Ovary (tissue), 9 donors: ENCODE measurements around the gene RNF111. TPM values are rescaled to one million over a fixed set of nuclear protein-coding genes. Genes with fewer than 3 reads are reported as not detected.

Experiments
- DNase-seq, 5 donors: peaks; one replicate each; pipeline ENCODE4 v3.0.0-alpha.2; 2019 to 2020
- H3K27ac ChIP-seq, 2 donors: fragments of 200-600 bp; one replicate each; pipeline versions ENCODE4 v1.5.1 to v1.8.0; 2019 to 2022
- H3K27me3 ChIP-seq: fragments of 200-600 bp; one replicate; pipeline ENCODE4 v1.8.0; 2022
- H3K36me3 ChIP-seq: fragments of 200-600 bp; sonication (generic); one replicate; pipeline ENCODE4 v1.5.1; 2019
- H3K4me1 ChIP-seq: one replicate; pipeline ENCODE4 v1.8.1; 2013; ENCODE audit warnings: mild to moderate bottlenecking, moderate library complexity; ENCODE audit not compliant: insufficient read depth
- H3K4me3 ChIP-seq: fragments of 200-600 bp; sonication (generic); one replicate; pipeline ENCODE4 v1.5.1; 2017
- H3K9me3 ChIP-seq, 2 donors: fragments of 200-600 bp in 1 of 2; sonication (generic) in 1 of 2; one replicate each; pipeline versions ENCODE4 v1.5.1 to v1.8.1; 2013 to 2019; ENCODE audit warnings: mild to moderate bottlenecking in 1 of 2, moderate library complexity in 1 of 2
- EP300 ChIP-seq: sonication (generic); formaldehyde crosslinking; IDR thresholded peaks from one replicate; pipeline ENCODE4 v1.6.1; 2017; ENCODE audit warnings: antibody characterized with exemption
- POLR2A ChIP-seq: fragments of 450-650 bp; IDR thresholded peaks from one replicate; pipeline ENCODE4 v1.6.1; 2017; ENCODE audit warnings: antibody characterized with exemption, mild to moderate bottlenecking, moderate library complexity
- WGBS, 3 donors: extraction: QIAGEN DNeasy Blood & Tissue Kit in 1 of 3; methylation state at CpG; one replicate each; pipeline versions ENCODE4 v1.1.5 to v1.1.7; 2013 to 2017; 5-methylcytosine and 5-hydroxymethylcytosine counted together
- intact Hi-C, 4 donors: fragments of 100-400 bp; cut with DNase I; formaldehyde crosslinking; loops; one replicate each; pipeline versions ENCODE4 v1.11.0 to v1.15.1; 2022 to 2023
- polyA plus RNA-seq, 2 donors: library from polyadenylated mRNA; stranded (reverse); fragments of 200-250 nt in 1 of 2; fragments of 350-450 nt in 1 of 2; fragmentation: Illumina TruSeq in 1 of 2; extraction: RNeasy Lipid Tissue Mini Kit (QIAGEN cat#74804) in 1 of 2; gene quantifications; one replicate each; pipeline ENCODE4 v1.2.3, GENCODE V29; 2013 to 2014
- total RNA-seq, 7 donors: library from RNA; depleted of rRNA in 2 of 7; stranded (reverse); fragments of >200 nt in 2 of 7; fragmentation: NEBNext Ultra II Directional in 3 of 7; extraction: Animal tissue kit (Norgen Biotek cat#: 25700) in 3 of 7; gene quantifications; one replicate each; pipeline versions ENCODE4 v1.1.0 to v1.2.4, GENCODE V29; 2016 to 2023
- TF ChIP-seq, protein P1 (sequence below), 3 donors: fragments of 450-650 bp in 2 of 3; fragments of 200-600 bp in 1 of 3; IDR thresholded peaks; one replicate each; pipeline versions ENCODE4 v1.5.1 to v1.8.0; 2016 to 2022; ENCODE audit warnings: antibody characterized with exemption in 3 of 3, mild to moderate bottlenecking in 1 of 3
- donor health status: DM: no; HTN: no; CAD: no; lungs with moderate emphysema.
- donor health status: DM: no; HTN: no; CAD: no.
- donor health status: Bipolar disorder and iron deficiency.
- donor health status: DM: yes; HTN: yes; CAD: no.
- donor health status: DM: no; HTN: no; CAD: no.
- donor health status: DM: yes; HTN: yes; CAD: no.

The RNF111 gene
- total and polyA plus RNA-seq, 9 donors = 10.1 to 47.5 (median 29.3) TPM

DNA sequence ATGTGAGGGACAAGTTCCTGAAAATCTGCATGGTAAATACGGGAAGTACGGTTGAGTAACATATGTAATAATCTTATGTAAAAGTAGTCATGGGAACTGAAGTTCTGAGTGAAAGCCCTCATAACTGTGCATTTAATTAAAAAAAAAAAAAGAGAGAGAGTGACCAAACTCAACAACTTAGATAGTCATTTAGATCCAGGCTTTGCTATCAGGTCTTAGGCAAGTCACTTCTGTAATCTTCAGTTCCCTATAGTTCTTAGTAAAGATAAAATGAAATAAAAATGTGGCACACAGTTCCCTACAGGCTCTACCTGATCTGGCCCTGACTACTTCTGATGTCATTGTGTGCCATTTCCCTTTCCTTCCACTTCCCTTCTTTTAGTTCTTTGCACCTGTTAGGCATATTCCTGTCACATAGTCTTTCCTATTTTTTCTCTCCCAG lies 15.0 kb downstream of the RNF111 start:
- DNase-seq = no peak
- intact Hi-C loops = no loop called here
- 93 to 96% (median 95%) methylated on average over 2 of the region's 2 CpGs for WGBS, 3 donors
- H3K27ac ChIP-seq = no peak overlapping the region
- H3K27me3 ChIP-seq = no peaks in the 10 kb centered on the region
- no peaks in the 10 kb centered on the region for H3K36me3 ChIP-seq
- H3K9me3 ChIP-seq = no peaks in the 10 kb centered on the region
- H3K4me3 ChIP-seq = no peak overlapping the region
- TF ChIP-seq EP300 (no peak), POLR2A (no peak)
- TF ChIP-seq, protein P1, sequence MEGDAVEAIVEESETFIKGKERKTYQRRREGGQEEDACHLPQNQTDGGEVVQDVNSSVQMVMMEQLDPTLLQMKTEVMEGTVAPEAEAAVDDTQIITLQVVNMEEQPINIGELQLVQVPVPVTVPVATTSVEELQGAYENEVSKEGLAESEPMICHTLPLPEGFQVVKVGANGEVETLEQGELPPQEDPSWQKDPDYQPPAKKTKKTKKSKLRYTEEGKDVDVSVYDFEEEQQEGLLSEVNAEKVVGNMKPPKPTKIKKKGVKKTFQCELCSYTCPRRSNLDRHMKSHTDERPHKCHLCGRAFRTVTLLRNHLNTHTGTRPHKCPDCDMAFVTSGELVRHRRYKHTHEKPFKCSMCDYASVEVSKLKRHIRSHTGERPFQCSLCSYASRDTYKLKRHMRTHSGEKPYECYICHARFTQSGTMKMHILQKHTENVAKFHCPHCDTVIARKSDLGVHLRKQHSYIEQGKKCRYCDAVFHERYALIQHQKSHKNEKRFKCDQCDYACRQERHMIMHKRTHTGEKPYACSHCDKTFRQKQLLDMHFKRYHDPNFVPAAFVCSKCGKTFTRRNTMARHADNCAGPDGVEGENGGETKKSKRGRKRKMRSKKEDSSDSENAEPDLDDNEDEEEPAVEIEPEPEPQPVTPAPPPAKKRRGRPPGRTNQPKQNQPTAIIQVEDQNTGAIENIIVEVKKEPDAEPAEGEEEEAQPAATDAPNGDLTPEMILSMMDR (IDR thresholded peaks at IDR 0.05) = no peak
- H3K4me1 ChIP-seq = no peaks in the 10 kb centered on the region

DNA sequence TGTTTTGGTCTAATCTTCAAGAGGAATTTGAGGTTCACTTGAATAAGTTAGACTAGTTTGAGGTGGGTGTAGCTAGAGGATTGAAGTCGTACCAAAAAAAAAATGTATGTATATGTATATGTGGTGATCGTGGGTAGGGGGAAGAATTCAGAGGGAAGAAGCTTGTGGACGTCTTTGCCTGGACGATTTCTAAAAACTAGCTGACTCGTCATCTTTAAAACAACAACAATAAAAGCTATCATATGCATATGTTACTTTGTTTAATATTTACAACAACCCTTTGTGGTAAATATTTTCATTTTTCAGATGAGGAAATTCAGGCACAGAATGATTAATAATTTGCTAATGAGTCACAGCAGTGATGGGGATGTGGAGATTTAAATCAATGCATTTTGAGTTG lies 18.1 kb downstream of the RNF111 start:
- Histone ChIP-seq H3K9me3 (no peaks in the 10 kb centered on the region), H3K27ac (no peak overlapping the region), H3K4me1 (no peaks in the 10 kb centered on the region), H3K27me3 (no peaks in the 10 kb centered on the region), H3K36me3 (no peaks in the 10 kb centered on the region), H3K4me3 (no peak overlapping the region)
- TF ChIP-seq EP300 (no peak), POLR2A (no peak)
- TF ChIP-seq, protein P1 (IDR thresholded peaks at IDR 0.05) = no peak
- intact Hi-C loops = no loop called here
- no peak for DNase-seq
- WGBS, 3 donors = 56 to 66% (median 56%) methylated on average over 5 of the region's 5 CpGs

DNA sequence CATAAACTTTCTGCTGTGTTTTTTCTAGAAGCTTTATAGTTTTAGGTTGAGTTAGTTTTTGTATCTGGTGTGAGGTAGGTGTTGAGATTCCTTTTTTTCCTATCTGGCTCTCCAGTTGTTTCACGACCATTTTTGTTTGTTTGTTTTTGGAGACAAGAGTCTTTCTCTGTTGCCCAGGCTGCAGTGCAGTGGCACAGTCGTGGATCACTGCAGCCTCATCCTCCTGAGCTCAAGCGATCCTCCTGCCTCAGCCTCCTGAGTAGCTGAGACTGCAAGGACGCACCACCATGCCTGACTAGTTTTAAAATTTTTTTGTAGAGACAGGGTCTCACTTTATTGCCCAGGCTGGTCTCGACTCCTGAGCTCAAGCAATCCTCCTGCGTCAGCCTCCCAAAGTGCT lies 20.6 kb downstream of the RNF111 start:
- Histone ChIP-seq H3K36me3 (no peaks in the 10 kb centered on the region), H3K4me1 (no peaks in the 10 kb centered on the region), H3K27me3 (no peaks in the 10 kb centered on the region), H3K4me3 (no peak overlapping the region), H3K9me3 (no peaks in the 10 kb centered on the region), H3K27ac (no peak overlapping the region)
- TF ChIP-seq, protein P1 (IDR thresholded peaks at IDR 0.05) = no peak
- no peak for TF ChIP-seq EP300
- TF ChIP-seq POLR2A = no peak
- intact Hi-C loops = no loop called here
- 86 to 92% (median 86%) methylated on average over 6 of the region's 6 CpGs for WGBS, 3 donors
- no peak for DNase-seq

DNA sequence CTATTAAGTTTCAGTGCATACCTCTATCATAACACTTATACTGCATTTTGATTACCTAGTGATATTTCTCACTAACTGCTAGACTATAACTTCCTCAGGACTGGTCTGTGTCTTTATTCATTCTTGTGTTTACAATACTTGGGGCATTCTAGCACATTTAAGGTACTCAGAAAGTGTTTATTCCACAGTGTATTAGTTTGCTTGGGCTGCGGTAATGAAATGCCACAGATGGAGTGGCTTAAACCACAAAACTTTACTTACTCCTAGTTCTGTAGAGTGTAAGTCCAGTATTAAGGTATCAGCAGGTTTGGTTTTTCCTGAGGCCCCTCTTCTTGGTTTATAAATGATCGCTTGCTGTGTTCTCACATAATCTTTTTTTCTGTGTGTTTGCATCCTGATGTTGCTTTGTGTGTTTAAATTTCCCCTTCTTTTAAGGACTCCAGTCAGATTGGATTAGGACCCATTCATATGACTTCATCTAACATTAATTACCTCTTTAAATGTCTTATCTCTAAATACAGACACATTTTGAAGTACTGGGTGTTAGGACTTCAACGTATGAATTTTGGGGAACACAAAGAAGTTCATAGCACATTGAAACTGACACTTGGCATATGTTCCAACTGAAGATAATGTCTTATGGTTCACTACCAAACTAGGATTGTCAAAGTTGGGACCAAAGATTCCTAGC lies 23.9 kb downstream of the RNF111 start:
- DNase-seq = no peak
- intact Hi-C loops = no loop called here
- Histone ChIP-seq H3K9me3 (no peaks in the 10 kb centered on the region), H3K4me3 (no peak overlapping the region), H3K27me3 (no peaks in the 10 kb centered on the region), H3K27ac (no peak overlapping the region), H3K4me1 (peaks cover 3% of the 10 kb centered on the region), H3K36me3 (no peaks in the 10 kb centered on the region)
- 69 to 72% (median 69%) methylated on average over 3 of the region's 3 CpGs for WGBS, 3 donors
- TF ChIP-seq POLR2A (no peak), EP300 (no peak)
- TF ChIP-seq, protein P1 (IDR thresholded peaks at IDR 0.05) = no peak
